SW 1271 (cell line): ENCODE data around the gene RHD.
"Not testable (repeated sequence)": the region's sequence is repeated elsewhere in the genome, so short reads cannot be mapped to it uniquely, and the experiment has no call there.

Experiments used
- DNase-seq, 2 experiments: peaks; one replicate each; lab custom pipeline; 2025; lab: John Stamatoyannopoulos, UW

Gene RHD

GRCh38 chr1:25356441-25356840, 84.1 kb downstream of the RHD start:
- DNase-seq = no peak

DNA sequence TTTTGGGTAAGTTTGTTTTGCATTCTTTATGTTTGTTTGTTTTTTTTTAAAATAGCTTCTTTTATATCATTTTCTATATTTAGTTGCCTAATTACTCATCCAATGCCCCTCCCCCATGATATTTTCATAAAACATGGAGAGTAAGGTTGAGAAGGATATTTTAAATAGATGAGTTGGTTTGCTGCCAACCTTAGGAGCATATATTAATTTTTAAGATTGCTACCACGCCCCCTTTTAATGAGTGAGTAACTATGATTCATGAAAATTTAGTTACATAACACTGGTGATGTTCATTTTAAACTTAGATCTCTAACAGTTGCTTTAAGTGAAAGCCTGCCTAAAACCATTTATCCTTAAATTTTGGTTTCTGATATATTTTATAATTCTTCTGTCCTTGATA, 84.5 kb downstream of the RHD start:
- no peak for DNase-seq

GRCh38 chr1:25360596-25361581, 88.6 kb downstream of the RHD start:
- DNase-seq = no peak

- DNase-seq = no peak
Measured at GRCh38 chr1:25361901-25362300, 89.6 kb downstream of the RHD start.

DNA sequence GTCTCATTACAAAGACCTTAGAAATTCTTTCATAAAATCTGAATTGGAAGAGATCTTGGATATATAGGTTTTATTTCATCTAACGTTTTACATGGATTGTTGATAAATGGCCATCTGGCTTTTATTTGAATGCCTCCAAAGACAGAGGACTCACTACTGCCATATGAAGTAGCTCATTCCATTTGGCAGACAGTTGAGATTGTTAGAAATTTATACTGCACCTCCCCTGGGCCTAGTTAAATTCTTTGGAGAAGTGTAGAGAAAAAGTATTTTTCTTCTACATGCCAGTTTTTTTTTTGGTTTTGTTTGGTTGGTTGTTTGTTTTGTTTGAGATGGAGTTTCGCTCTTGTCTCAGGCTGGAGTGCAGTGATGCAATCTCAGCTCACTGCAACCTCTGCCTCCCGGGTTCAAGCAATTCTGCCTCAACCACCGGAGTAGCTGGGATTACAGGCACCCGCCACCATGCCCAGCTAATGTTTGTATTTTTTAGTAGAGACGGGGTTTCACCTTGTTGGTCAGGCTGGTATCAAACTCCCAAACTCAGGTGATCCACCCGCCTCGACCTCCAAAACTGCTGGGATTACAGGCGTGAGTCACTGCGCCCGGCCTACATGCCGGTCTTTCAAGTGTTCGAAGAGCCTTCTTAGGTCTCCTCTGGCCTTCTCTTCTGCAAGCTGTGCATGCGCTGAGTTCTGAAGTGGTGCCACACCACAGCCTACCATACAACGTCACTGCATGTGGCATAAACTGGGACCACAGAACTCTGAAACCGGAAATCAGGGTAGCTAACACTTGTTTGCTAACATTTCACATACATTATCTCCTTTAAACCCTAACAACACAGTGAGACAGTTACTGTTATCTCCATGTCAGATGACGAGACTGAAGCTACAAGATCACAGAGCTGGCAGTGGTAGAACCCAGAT, 90.6 kb downstream of the RHD start:
- DNase-seq = not testable (repeated sequence)

DNA sequence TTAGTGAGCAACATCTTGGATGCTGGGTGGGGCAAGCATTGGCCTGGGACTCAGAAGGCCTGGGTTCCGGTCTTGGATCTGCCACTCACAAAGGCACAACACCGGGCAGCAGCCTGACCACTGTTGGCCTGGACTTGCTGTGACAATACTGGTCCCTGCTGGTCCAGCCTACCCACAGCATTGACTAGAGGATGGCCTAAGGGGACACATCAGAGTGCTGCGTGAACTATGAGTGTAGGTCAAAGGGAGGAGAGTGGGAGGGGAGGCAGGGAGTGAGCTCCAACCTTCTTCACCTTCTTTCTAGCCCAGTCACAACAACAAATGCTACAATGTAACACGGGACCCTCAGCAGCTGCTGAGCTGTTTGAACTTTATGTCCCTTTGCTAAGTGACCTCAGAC, 96.9 kb downstream of the RHD start:
- DNase-seq = no peak

DNA sequence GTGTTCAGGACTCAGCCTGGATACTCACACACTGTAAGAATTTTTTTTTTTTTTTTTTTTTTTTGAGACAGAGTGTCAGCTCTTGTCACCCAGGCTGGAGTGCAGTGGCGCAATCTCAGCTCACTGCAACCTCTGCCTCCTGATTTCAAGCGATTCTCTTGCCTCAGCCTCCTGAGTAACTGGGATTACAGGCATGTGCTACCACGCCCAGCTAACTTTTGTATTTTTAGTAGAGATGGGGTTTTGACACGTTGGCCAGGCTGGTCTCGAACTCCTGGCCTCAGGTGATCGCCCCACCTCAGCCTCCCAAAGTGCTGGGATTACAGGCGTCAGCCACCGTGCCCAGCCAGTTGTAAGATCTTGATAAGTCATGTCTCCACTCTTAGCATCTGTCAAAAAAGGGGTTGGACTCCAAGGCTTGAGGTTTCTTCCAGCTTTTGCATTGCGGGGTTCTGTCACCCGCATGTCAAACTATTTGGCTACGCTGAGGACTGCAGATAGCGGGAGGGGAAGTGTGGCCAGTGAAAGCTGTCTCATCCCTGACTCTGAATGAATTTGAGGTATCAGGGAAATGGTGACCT, 97.5 kb downstream of the RHD start:
- DNase-seq = not testable (repeated sequence)

GRCh38 chr1:25371757-25372156, 99.4 kb downstream of the RHD start:
- not testable (repeated sequence) for DNase-seq

- not testable (repeated sequence) for DNase-seq
Measured at GRCh38 chr1:25378367-25378766, 106.1 kb downstream of the RHD start.
